Measurements from ENCODE around the gene CELSR1.
"Not testable (repeated sequence)": the region's sequence is repeated elsewhere in the genome, so short reads cannot be mapped to it uniquely, and the experiment has no call there.

DNA sequence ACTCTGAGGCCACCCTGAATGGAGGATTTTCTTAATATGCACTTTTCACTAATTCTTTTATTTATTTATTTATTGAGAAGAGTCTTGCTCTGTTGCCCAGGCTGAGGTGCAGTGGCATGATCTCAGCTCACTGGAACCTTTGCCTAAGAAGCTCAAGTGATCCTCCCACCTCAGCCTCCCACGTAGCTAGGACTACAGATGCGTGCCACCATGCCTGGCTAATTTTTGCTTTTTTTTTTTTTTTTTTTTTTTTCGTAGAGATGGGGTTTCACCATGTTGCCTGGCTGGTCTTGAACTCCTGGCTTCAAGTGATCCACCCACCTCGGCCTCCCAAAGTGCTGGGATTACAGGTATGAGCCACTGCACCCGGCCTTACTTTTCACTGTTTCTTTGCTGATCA, 140.4 kb downstream of the CELSR1 start:
- TF ChIP-seq, protein P1, sequence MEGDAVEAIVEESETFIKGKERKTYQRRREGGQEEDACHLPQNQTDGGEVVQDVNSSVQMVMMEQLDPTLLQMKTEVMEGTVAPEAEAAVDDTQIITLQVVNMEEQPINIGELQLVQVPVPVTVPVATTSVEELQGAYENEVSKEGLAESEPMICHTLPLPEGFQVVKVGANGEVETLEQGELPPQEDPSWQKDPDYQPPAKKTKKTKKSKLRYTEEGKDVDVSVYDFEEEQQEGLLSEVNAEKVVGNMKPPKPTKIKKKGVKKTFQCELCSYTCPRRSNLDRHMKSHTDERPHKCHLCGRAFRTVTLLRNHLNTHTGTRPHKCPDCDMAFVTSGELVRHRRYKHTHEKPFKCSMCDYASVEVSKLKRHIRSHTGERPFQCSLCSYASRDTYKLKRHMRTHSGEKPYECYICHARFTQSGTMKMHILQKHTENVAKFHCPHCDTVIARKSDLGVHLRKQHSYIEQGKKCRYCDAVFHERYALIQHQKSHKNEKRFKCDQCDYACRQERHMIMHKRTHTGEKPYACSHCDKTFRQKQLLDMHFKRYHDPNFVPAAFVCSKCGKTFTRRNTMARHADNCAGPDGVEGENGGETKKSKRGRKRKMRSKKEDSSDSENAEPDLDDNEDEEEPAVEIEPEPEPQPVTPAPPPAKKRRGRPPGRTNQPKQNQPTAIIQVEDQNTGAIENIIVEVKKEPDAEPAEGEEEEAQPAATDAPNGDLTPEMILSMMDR (IDR thresholded peaks at IDR 0.05) = not testable (repeated sequence)
- not testable (repeated sequence) for TF ChIP-seq POLR2AphosphoS5 (IDR thresholded peaks at IDR 0.05; ENCODE audit: low read depth, low read length); TCF7L2 (IDR thresholded peaks at IDR 0.05; ENCODE audit: low read depth, low read length); SIN3A (IDR thresholded peaks at IDR 0.05; ENCODE audit: borderline replicate concordance, insufficient read depth, low read depth, low read length)
- TF ChIP-seq, protein P2, sequence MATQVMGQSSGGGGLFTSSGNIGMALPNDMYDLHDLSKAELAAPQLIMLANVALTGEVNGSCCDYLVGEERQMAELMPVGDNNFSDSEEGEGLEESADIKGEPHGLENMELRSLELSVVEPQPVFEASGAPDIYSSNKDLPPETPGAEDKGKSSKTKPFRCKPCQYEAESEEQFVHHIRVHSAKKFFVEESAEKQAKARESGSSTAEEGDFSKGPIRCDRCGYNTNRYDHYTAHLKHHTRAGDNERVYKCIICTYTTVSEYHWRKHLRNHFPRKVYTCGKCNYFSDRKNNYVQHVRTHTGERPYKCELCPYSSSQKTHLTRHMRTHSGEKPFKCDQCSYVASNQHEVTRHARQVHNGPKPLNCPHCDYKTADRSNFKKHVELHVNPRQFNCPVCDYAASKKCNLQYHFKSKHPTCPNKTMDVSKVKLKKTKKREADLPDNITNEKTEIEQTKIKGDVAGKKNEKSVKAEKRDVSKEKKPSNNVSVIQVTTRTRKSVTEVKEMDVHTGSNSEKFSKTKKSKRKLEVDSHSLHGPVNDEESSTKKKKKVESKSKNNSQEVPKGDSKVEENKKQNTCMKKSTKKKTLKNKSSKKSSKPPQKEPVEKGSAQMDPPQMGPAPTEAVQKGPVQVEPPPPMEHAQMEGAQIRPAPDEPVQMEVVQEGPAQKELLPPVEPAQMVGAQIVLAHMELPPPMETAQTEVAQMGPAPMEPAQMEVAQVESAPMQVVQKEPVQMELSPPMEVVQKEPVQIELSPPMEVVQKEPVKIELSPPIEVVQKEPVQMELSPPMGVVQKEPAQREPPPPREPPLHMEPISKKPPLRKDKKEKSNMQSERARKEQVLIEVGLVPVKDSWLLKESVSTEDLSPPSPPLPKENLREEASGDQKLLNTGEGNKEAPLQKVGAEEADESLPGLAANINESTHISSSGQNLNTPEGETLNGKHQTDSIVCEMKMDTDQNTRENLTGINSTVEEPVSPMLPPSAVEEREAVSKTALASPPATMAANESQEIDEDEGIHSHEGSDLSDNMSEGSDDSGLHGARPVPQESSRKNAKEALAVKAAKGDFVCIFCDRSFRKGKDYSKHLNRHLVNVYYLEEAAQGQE (IDR thresholded peaks at IDR 0.05; ENCODE audit: insufficient read depth in 1 of 2, low read depth in 2 of 2, low read length in 1 of 2) = not testable (repeated sequence)
